ENCODE measurements around the gene EMC9. TPM values are rescaled to one million over a fixed set of nuclear protein-coding genes. Genes with fewer than 3 reads are reported as not detected.

Gene EMC9
- total RNA-seq, 1 donor from 2014 or later, result 3.4 TPM

DNA sequence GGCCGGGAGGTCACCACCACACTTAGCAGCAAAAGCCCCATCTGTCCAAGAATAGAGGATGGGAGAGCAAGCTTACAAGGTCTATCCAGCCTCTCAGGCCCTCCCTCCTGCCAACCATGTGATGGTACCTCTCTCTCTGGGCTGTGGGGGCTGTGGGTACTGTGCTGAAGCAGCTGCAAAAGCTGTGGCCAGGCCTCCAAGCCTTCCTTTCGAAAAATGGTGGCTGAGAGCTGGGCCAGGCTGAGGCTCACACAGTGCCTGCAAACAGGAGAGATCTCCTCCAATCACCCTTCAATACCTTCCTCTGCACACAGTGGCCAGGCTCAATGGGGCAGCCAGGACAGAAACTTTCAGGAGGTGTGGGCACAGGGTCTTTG is 46.1 kb upstream of the EMC9 start:
- Histone ChIP-seq H3K36me3 (peaks cover 33 to 48% of the 10 kb centered on the region in 2 donors), H3K27me3 (no peaks in the 10 kb centered on the region), H3K4me3 (peak overlapping the region in 1 of 2 donors; percentile 83), H3K27ac (no peak overlapping the region), H3K9me3 (no peaks in the 10 kb centered on the region), H3K4me1 (peaks cover 0 to 19% of the 10 kb centered on the region in 2 donors)
- intact Hi-C loops (cut with DNase I), result no loop called here
- no peak for DNase-seq (ENCODE audit: low spot score in 2 of 2)
- TF ChIP-seq, protein P1, sequence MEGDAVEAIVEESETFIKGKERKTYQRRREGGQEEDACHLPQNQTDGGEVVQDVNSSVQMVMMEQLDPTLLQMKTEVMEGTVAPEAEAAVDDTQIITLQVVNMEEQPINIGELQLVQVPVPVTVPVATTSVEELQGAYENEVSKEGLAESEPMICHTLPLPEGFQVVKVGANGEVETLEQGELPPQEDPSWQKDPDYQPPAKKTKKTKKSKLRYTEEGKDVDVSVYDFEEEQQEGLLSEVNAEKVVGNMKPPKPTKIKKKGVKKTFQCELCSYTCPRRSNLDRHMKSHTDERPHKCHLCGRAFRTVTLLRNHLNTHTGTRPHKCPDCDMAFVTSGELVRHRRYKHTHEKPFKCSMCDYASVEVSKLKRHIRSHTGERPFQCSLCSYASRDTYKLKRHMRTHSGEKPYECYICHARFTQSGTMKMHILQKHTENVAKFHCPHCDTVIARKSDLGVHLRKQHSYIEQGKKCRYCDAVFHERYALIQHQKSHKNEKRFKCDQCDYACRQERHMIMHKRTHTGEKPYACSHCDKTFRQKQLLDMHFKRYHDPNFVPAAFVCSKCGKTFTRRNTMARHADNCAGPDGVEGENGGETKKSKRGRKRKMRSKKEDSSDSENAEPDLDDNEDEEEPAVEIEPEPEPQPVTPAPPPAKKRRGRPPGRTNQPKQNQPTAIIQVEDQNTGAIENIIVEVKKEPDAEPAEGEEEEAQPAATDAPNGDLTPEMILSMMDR (IDR thresholded peaks at IDR 0.05), result no peak

DNA sequence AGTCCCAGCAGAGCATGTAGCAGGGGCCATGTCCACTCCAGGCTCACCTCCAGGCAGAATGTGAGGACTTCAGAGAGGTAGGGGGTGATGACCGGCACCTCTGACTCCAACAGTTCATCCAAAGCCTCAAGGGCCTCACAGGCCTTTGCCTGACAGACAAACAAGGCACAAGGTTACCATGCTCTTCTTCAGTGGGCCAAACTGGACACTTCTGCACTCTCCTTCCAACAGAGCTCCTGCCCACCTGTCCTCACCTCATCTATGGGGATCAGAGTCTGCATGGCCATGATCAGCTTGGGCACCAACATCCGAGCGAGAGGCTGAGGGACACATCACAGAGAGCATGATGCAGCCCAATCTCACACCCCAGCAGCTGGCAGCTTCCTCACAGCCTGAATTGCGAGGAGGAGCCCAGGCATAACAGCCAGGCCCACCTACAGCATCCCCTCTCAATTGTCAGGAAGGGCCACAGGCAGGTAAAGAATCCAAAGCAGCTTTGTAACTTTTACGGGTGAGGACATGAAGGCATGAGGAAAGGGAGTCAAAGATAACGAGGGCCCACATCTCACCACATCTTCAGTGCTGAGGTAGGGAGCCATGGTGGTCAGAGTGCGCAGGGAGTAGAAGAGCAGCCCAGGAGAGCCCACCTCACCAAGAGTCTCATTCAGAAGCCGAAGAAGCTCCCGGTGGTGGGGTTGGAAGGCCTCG is 45.6 kb upstream of the EMC9 start:
- DNase-seq (ENCODE audit: low spot score in 2 of 2), result no peak

DNA sequence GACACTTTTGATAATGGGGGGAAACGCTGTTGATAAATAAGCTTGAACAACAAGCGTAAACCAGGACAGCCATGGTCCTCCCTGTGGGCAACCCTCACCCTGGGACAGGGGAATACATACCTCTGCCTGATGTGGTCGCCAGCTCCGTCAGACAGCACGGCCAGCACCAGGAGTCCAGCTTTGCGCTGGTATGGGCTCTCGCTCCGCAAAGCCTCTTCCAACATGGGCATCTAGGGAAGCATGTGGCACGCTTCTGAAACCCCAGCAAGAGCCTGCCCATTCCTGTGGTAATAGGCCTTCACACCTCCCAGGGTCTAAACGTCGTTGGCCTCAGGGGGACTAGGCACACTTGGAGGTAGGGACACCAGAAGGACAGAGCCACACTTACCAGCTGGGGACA is 44.4 kb upstream of the EMC9 start:
- H3K36me3 ChIP-seq, result peaks cover 29 to 54% of the 10 kb centered on the region in 2 donors
- H3K4me1 ChIP-seq, result peaks cover 0 to 19% of the 10 kb centered on the region in 2 donors
- no peaks in the 10 kb centered on the region for H3K9me3 ChIP-seq
- intact Hi-C loops (cut with DNase I), result no loop called here
- H3K4me3 ChIP-seq, result no peak overlapping the region
- H3K27ac ChIP-seq, result no peak overlapping the region
- TF ChIP-seq, protein P1 (IDR thresholded peaks at IDR 0.05), result no peak
- H3K27me3 ChIP-seq, result no peaks in the 10 kb centered on the region
- DNase-seq (ENCODE audit: low spot score in 2 of 2), result no peak

More for the DNA sequence above, 45.6 kb upstream of the EMC9 start:
- Histone ChIP-seq H3K27me3 (no peaks in the 10 kb centered on the region), H3K4me1 (peaks cover 0 to 19% of the 10 kb centered on the region in 2 donors), H3K36me3 (peaks cover 31 to 49% of the 10 kb centered on the region in 2 donors), H3K27ac (no peak overlapping the region), H3K9me3 (no peaks in the 10 kb centered on the region), H3K4me3 (no peak overlapping the region)
- intact Hi-C loops (cut with DNase I), result no loop called here
- TF ChIP-seq, protein P1 (IDR thresholded peaks at IDR 0.05), result no peak

DNA sequence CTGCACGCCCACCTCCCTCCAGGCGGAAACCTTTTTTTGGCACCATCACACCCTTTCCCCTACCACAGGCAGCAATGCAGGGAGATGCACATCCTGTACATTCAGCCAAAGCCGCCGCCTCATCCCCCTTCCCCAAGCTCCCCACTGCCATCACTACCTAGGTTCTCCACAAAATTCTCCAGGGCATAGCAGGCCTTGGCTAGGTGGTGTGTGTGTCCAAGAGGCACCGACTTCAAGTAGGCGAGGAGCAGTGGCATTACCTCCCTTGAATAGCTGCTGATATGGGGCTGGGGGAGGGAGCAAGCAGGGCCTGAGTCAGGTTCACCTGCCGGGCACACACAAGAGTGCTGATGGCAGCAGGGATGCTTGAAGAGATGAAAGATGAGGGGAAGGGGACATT is 43.6 kb upstream of the EMC9 start:
- TF ChIP-seq, protein P1 (IDR thresholded peaks at IDR 0.05), result no peak
- H3K36me3 ChIP-seq, result peaks cover 29 to 58% of the 10 kb centered on the region in 2 donors
- H3K27me3 ChIP-seq, result no peaks in the 10 kb centered on the region
- DNase-seq (ENCODE audit: low spot score in 2 of 2), result no peak
- peaks cover 0 to 19% of the 10 kb centered on the region in 2 donors for H3K4me1 ChIP-seq
- H3K27ac ChIP-seq, result no peak overlapping the region
- intact Hi-C loops (cut with DNase I), result no loop called here
- H3K9me3 ChIP-seq, result no peaks in the 10 kb centered on the region
- no peak overlapping the region for H3K4me3 ChIP-seq

DNA sequence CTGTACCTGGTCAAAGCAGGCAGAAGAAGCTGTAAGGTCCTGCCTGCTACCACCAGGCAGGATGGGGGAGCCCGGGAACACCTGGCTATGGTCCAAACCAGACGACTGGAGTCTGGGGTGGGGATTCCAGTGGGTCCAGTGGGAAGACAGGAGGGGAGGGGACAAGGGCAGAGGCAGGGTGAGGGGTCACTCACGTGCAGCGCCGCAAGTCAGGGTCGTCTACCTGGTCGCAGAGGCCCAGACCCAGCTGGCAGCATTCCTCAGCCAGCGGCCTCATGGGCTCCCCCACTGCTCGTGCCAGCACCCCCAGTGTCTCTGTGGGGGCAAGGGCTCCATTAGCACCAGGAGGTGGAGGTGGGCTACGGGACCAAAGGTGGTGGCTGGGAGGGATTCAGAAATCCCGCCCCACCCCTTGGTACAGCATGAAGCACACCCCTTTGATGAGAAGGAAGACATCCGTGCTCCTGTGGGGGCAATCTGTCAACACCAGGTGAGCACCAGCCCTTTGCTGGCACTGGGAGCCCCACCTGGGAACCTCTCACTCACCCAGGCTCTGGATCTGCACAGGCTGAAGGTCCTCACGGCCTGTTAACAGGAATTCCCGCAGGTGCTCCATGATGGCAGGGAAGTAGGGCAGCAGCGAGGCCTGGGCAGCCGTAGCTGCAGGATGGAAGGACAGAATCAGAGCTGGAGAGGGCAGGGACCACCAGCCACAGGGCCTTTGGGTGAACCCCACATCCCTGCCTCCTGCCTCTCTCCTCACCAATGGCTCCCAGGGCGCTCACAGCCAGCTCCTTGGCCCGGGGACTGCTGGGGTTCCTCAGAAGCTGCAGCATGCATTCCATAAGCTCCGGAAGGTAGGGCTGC is 42.9 kb upstream of the EMC9 start:
- intact Hi-C loops (cut with DNase I), result no loop called here
- Histone ChIP-seq H3K9me3 (no peaks in the 10 kb centered on the region), H3K27ac (no peak overlapping the region), H3K4me1 (peaks cover 0 to 15% of the 10 kb centered on the region in 2 donors), H3K36me3 (peaks cover 31 to 63% of the 10 kb centered on the region in 2 donors), H3K27me3 (no peaks in the 10 kb centered on the region), H3K4me3 (no peak overlapping the region)
- DNase-seq (ENCODE audit: low spot score in 2 of 2), result no peak
- TF ChIP-seq, protein P1 (IDR thresholded peaks at IDR 0.05), result no peak

All from ascending aorta (tissue), 2 donors.